ENCODE results near the gene ALS2.

- TF ChIP-seq CTCF (IDR thresholded peaks at IDR 0.05) = no peak
- TF ChIP-seq POLR2A (IDR thresholded peaks at IDR 0.05) = no peak
- TF ChIP-seq EP300 (IDR thresholded peaks at IDR 0.05) = no peak
- no peak for TF ChIP-seq POLR2AphosphoS5 (IDR thresholded peaks at IDR 0.05)
Measured at GRCh38 chr2:201653221-201653620, 127.5 kb downstream of the ALS2 start.

All from stomach (tissue), 4 donors.